ENCODE results near the gene CFAP46.

Gene CFAP46

GRCh38 chr10:132815168-132815857, 127.1 kb downstream of the CFAP46 start:
- FAIRE-seq: no peak
- DNase-seq (ENCODE audit: insufficient read length, low spot score): no peak
- TF ChIP-seq CTCF (IDR thresholded peaks at IDR 0.05; ENCODE audit: insufficient read depth, missing control alignments): no peak

GRCh38 chr10:132814469-132814856, 127.9 kb downstream of the CFAP46 start:
- no peak for FAIRE-seq
- no peak for DNase-seq (ENCODE audit: insufficient read length, low spot score)
- TF ChIP-seq CTCF (IDR thresholded peaks at IDR 0.05; ENCODE audit: insufficient read depth, missing control alignments): no peak

- no peak for FAIRE-seq
- no peak for TF ChIP-seq CTCF (IDR thresholded peaks at IDR 0.05; ENCODE audit: insufficient read depth, missing control alignments)
- no peak for DNase-seq (ENCODE audit: insufficient read length, low spot score)
These were observed 128.6 kb downstream of the CFAP46 start for GRCh38 chr10:132813560-132814468.

- no peak for FAIRE-seq
- no peak for TF ChIP-seq CTCF (IDR thresholded peaks at IDR 0.05; ENCODE audit: insufficient read depth, missing control alignments)
- no peak for DNase-seq (ENCODE audit: insufficient read length, low spot score)
These were observed 129.4 kb downstream of the CFAP46 start for GRCh38 chr10:132813001-132813401.

GRCh38 chr10:132812520-132812919, 129.8 kb downstream of the CFAP46 start:
- FAIRE-seq (no peak), DNase-seq (ENCODE audit: insufficient read length, low spot score) (no peak)
- TF ChIP-seq CTCF (IDR thresholded peaks at IDR 0.05; ENCODE audit: insufficient read depth, missing control alignments): no peak

- FAIRE-seq (no peak), DNase-seq (ENCODE audit: insufficient read length, low spot score) (no peak)
- no peak for TF ChIP-seq CTCF (IDR thresholded peaks at IDR 0.05; ENCODE audit: insufficient read depth, missing control alignments)
These were observed 130.4 kb downstream of the CFAP46 start for GRCh38 chr10:132811891-132812481.

Data from D721Med (cell line).